Calu3 (cell line): ENCODE results near the gene TYROBP. TPM values are rescaled to one million over a fixed set of nuclear protein-coding genes. Genes with fewer than 3 reads are reported as not detected.
"Not testable (repeated sequence)": the region's sequence is repeated elsewhere in the genome, so short reads cannot be mapped to it uniquely, and the experiment has no call there.

Source experiments
- Bru-seq: library from RNA; stranded (reverse); fragments of 400-500 nt; gene quantifications from one replicate; lab custom pipeline; 2021; lab: Mats Ljungman, UMichigan
- BruChase-seq, 2 experiments: library from RNA; stranded (reverse); fragments of 400-500 nt; gene quantifications; one replicate each; lab custom pipeline; 2021; lab: Mats Ljungman, UMichigan
- BruUV-seq: library from RNA; stranded (reverse); fragments of 400-500 nt; replicated peaks from 2 replicates; lab custom pipeline; 2021; lab: Mats Ljungman, UMichigan
- CTCF ChIA-PET: fragments of 300-600 bp; sonication (Branson Sonifier 250); formaldehyde crosslinking; loops from one replicate; lab custom pipeline; 2022; ENCODE audit warnings: antibody characterized with exemption; lab: Charles Lee
- DNase-seq: peaks from one replicate; pipeline ENCODE4 v3.0.0; 2022
- H3K27ac Mint-ChIP-seq: one replicate; pipeline ENCODE4 v1.8.0; 2022; ENCODE audit warnings: mixed read lengths; ENCODE audit not compliant: unreplicated experiment
- H3K27me3 Mint-ChIP-seq: one replicate; pipeline ENCODE4 v1.8.0; 2022; ENCODE audit warnings: mixed read lengths; ENCODE audit not compliant: unreplicated experiment
- H3K36me3 Mint-ChIP-seq: one replicate; pipeline ENCODE4 v1.8.0; 2022; ENCODE audit warnings: mild to moderate bottlenecking, moderate library complexity, mixed read lengths; ENCODE audit not compliant: insufficient read depth, unreplicated experiment
- H3K4me1 Mint-ChIP-seq: one replicate; pipeline ENCODE4 v1.8.0; 2022; ENCODE audit warnings: mild to moderate bottlenecking, low read depth, mixed read lengths; ENCODE audit not compliant: unreplicated experiment
- H3K4me3 Mint-ChIP-seq: one replicate; pipeline ENCODE4 v1.8.0; 2022; ENCODE audit warnings: mild to moderate bottlenecking, low read depth, moderate library complexity, mixed read lengths; ENCODE audit not compliant: unreplicated experiment
- H3K9me3 Mint-ChIP-seq: one replicate; pipeline ENCODE4 v1.8.0; 2022; ENCODE audit warnings: low read depth, mixed read lengths; ENCODE audit not compliant: unreplicated experiment
- intact Hi-C: fragments of 100-400 bp; cut with micrococcal nuclease; formaldehyde crosslinking; loops from one replicate; pipeline ENCODE4 v1.10.0; 2022; ENCODE audit not compliant: unreplicated experiment
- long read RNA-seq: library from polyadenylated mRNA; stranded (forward); transcript quantifications from one replicate; pipeline ENCODE4 v2.0.0, GENCODE V29; 2022
- total RNA-seq: library from RNA; stranded (reverse); gene quantifications from 2 replicates; pipeline ENCODE4 v1.2.3, GENCODE V29; 2022
- TF ChIP-seq, protein P1 (sequence below): fragments of 200-600 bp; IDR thresholded peaks from one replicate; pipeline ENCODE4 v1.8.0; 2022; ENCODE audit warnings: antibody characterized with exemption; ENCODE audit not compliant: unreplicated experiment

TYROBP gene
- not detected in 2 replicates for total RNA-seq
- not detected for Bru-seq, nascent RNA
- BruChase-seq, experiment 1, labeled RNA remaining after a 6-hour chase, result not detected
- BruChase-seq, experiment 2, labeled RNA remaining after a 2-hour chase, result not detected
- long read RNA-seq, result 0 reads

GRCh38 chr19:35908010-35908441 is at the start of gene TYROBP:
Gene TYROBP, minus strand, starts transcription at chr19:35908295. Its CDS starts 67 bp downstream, at chr19:35908228.
- Mint-ChIP-seq H3K36me3 (peaks cover 3% of the 10 kb centered on the region), H3K9me3 (no peaks in the 10 kb centered on the region), H3K27ac (no peak within 1 kb of the TSS), H3K4me1 (peaks cover 9% of the 10 kb centered on the region), H3K4me3 (no peak within 1 kb of the TSS), H3K27me3 (peaks cover 13% of the 10 kb centered on the region)
- CTCF ChIA-PET, result interaction anchor here (0.7 kb wide), 1 partner anchor 38 kb away, joined by 3 read pairs; no protein-coding TSS in a partner anchor
- BruUV-seq, result no TSS peak
- intact Hi-C loops, result no loop called here
- DNase-seq, result no peak
- TF ChIP-seq, protein P1, sequence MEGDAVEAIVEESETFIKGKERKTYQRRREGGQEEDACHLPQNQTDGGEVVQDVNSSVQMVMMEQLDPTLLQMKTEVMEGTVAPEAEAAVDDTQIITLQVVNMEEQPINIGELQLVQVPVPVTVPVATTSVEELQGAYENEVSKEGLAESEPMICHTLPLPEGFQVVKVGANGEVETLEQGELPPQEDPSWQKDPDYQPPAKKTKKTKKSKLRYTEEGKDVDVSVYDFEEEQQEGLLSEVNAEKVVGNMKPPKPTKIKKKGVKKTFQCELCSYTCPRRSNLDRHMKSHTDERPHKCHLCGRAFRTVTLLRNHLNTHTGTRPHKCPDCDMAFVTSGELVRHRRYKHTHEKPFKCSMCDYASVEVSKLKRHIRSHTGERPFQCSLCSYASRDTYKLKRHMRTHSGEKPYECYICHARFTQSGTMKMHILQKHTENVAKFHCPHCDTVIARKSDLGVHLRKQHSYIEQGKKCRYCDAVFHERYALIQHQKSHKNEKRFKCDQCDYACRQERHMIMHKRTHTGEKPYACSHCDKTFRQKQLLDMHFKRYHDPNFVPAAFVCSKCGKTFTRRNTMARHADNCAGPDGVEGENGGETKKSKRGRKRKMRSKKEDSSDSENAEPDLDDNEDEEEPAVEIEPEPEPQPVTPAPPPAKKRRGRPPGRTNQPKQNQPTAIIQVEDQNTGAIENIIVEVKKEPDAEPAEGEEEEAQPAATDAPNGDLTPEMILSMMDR, result no peak

- H3K27ac Mint-ChIP-seq, H3K4me1 Mint-ChIP-seq, CTCF ChIA-PET, DNase-seq, BruUV-seq, H3K4me3 Mint-ChIP-seq, H3K9me3 Mint-ChIP-seq, intact Hi-C loops, H3K36me3 Mint-ChIP-seq: not testable (repeated sequence)
- H3K27me3 Mint-ChIP-seq, result peaks cover 91% of the 10 kb centered on the region
These were observed 49.3 kb upstream of the TYROBP start for GRCh38 chr19:35957411-35957810.

DNA sequence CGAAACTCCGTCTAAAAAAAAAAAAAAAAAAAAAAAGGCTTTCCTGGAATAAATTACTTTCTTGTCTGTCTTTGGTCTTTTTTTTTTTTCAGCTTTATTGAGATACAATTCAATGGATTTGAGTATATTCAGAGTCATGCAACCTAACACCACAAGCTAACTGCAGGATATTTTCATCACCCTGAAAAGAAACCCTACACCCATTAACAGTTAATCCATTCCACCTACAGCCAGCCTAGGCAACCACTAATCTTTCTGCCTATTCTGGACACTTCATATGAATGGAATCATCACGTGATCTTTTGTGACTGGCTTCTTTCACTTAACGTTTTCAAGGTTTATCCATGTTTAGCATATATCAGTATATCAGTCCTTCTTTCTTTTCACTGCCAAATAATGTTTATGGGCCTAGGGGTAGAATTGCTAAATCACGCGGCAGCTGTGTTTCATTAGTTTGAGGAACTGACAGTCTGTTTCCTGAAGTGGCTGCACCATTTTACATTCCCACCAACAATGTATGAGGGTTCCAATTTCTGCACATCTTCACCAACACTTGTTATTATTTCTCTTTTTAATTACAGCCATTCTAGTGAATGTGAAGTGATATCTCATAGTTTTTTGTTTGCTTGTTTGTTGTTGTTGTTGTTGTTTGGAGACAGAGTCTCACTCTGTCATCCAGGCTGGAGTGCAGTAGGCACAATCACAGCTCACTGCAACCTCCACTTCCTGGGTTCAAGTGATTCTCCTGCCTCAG is 48.0 kb upstream of the TYROBP start:
- H3K27ac Mint-ChIP-seq, result no peak overlapping the region
- H3K4me3 Mint-ChIP-seq, result no peak overlapping the region
- intact Hi-C loops, result no loop called here
- no peaks in the 10 kb centered on the region for H3K36me3 Mint-ChIP-seq
- no peaks in the 10 kb centered on the region for H3K9me3 Mint-ChIP-seq
- no TSS peak for BruUV-seq
- CTCF ChIA-PET, result no interaction called here
- peaks cover 100% of the 10 kb centered on the region for H3K27me3 Mint-ChIP-seq
- no peaks in the 10 kb centered on the region for H3K4me1 Mint-ChIP-seq
- no peak for DNase-seq
- TF ChIP-seq, protein P1, result no peak

GRCh38 chr19:35949131-35949530 is 41.0 kb upstream of the TYROBP start:
- no peaks in the 10 kb centered on the region for H3K9me3 Mint-ChIP-seq
- TF ChIP-seq, protein P1, result no peak
- intact Hi-C loops, result no loop called here
- CTCF ChIA-PET, result interaction anchor here (1.2 kb wide), 1 partner anchor 9 kb away, joined by 3 read pairs; no protein-coding TSS in a partner anchor
- DNase-seq, result no peak
- peaks cover 64% of the 10 kb centered on the region for H3K27me3 Mint-ChIP-seq
- no TSS peak for BruUV-seq
- H3K4me1 Mint-ChIP-seq, result no peaks in the 10 kb centered on the region
- H3K4me3 Mint-ChIP-seq, result no peak overlapping the region
- H3K27ac Mint-ChIP-seq, result no peak overlapping the region
- H3K36me3 Mint-ChIP-seq, result peaks cover 11% of the 10 kb centered on the region
